HG02798 (cell line): ENCODE data around the gene MAP4K2.
"Not testable (repeated sequence)": the region's sequence is repeated elsewhere in the genome, so short reads cannot be mapped to it uniquely, and the experiment has no call there.

Experiments used
- ATAC-seq: cut with Tn5 transposase; IDR thresholded peaks from one replicate; pipeline ENCODE4 v1.9.1; 2021; ENCODE audit warnings: mild to moderate bottlenecking; ENCODE audit not compliant: unreplicated experiment, poor library complexity

MAP4K2 gene

DNA sequence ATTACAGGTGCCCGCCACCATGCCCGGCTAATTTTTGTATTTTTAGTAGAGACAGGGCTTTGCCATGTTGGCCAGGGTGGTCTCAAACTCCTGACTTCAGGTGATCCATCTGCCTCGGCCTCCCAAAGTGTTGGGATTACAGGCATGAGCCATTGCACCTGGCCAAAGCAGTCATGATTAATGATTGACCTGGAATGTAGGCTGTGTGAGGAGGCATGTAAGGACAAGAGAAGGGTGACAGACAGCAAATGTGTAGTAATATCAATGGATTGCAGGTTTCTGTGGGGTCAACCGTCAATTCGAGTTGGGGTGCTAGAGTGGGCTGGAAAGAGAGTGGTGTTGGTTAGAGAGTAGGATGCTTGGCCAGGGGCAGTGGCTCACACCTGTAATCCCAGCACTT is 12.4 kb upstream of the MAP4K2 start:
- not testable (repeated sequence) for ATAC-seq

DNA sequence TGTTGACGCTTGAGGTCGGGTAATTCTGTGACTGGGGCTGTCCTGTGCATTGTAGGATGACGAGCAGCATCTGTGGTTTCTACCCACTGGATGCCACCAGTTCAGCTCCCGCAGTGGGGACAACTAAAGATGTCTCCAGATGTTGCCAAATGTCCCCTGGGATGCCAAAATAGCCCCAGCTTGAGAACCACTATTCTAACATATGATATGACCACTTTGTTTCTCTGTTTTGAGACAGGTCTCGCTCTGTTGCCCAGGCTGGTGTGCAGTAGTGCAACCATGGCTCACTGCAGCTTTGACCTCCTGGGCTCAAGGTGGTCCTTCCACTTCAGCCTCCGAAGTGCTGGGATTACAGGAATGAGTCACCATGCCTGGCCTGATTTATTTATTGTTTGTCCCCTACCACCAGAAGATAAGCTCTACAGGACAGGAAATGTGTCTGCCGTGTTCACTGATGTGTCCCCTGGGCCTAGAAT is 11.7 kb upstream of the MAP4K2 start:
- no peak for ATAC-seq

DNA sequence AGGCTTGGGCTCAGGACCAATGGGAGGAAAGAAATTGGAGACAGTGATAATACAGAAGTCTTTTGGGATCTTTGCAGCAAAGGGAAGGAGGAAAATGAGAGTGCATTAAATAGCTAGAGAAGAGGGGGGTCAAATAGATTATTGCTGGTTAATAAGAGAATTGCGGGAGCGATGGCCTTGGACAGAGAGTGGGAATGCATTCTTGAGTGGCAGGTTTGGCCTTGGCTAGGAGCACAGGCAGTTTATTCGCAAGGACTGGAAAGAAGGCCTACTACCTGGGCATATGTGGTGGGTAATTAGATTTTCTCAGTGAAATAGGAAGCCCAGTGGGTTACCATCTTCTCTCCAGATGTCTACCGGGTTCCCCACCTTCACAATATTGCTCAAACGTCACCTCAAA is 10.8 kb upstream of the MAP4K2 start:
- no peak for ATAC-seq

DNA sequence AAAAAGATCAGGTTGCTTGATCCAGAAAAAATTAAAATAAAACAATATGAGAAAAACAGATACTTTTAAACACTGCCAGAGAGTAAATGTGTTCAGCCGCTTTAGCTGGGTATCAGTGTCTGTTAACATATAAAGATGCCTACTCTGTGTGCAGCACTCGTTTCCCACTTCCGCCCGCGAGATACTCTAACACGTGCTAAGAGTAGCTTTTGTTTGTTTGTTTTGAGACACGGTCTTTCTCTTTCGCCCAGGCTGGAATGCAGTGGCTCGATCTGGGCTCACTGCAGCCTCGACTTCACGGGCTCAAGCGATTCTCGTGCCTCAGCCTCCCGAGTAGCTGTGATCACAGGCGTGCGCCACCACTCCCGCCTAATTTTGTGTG is 7.9 kb upstream of the MAP4K2 start:
- no peak for ATAC-seq

DNA sequence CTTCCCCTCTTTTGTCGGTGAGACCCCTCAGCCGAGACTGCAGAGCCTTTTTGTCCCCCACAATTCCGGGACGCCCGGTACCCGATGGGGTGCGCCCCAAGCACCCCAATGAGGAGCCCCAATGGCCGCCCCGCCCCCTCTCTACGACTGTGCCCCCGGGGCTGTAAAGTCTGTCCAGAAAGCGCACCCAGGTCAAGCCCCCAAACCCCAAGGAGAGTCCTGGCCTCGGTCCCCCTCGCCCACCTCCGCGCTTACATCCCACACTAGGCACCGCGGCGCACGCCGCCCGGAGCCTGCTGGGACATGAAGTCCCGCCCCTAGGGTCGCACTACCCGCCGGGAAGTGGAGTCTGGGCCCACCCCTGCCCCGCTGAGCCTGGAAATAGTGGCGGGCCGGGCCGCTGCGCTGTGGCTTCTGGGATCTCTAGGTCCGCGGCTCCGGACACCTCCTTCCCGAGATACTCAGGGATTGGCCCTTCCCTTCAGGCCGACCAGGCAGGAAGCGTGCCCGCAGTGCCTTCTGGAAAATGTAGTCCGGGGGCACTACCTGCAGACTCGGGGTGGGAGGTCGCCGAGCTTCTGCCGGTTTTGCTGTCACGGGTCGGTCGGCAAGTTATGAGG is 7.4 kb upstream of the MAP4K2 start, which contains the start of gene MEN1:
MEN1 (minus strand) TSS at position 281 of the 620 bp plus-strand sequence. CDS start 442 bp downstream, outside the sequence.
- peak; percentile 75 for ATAC-seq

DNA sequence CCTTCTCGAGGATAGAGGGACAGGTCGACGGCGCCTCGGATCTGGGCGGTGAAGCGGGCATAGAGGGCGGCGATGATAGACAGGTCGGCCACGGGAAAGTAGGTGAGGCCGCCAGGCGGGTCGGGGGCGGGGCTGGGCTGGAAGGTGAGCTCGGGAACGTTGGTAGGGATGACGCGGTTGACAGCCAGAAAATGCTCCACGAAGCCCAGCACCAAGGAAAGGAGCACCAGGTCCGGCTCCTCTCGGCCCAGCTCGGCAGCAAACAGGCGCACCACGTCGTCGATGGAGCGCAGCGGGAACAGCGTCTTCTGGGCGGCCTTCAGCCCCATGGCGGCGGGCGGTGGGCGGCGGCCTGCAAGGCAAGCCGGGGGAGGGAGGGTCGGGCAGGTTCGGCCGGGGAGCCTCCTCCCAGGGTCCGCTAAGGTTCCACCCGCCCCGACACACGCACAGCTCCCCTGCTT is 6.8 kb upstream of the MAP4K2 start:
- no peak for ATAC-seq

DNA sequence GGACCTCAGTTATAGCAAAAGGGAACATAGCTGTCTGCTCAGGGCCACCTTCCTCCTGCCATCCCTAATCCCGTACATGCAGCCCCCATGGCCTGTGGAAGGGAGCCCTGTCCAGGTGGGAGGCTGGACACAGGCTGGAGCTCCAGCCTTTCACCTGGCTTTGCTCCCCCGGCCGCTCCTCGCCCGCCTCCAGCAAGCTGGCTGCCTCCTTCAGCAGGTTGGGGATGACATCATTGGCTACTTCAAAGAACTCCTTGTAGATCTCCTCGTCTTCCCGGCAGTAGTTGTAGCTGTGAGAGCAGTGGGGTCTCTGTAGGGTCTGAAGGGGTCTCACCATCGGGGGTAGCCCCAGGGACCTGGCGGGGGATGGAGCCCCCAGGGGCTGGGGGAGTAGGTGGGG is 2.5 kb upstream of the MAP4K2 start:
- ATAC-seq = no peak

DNA sequence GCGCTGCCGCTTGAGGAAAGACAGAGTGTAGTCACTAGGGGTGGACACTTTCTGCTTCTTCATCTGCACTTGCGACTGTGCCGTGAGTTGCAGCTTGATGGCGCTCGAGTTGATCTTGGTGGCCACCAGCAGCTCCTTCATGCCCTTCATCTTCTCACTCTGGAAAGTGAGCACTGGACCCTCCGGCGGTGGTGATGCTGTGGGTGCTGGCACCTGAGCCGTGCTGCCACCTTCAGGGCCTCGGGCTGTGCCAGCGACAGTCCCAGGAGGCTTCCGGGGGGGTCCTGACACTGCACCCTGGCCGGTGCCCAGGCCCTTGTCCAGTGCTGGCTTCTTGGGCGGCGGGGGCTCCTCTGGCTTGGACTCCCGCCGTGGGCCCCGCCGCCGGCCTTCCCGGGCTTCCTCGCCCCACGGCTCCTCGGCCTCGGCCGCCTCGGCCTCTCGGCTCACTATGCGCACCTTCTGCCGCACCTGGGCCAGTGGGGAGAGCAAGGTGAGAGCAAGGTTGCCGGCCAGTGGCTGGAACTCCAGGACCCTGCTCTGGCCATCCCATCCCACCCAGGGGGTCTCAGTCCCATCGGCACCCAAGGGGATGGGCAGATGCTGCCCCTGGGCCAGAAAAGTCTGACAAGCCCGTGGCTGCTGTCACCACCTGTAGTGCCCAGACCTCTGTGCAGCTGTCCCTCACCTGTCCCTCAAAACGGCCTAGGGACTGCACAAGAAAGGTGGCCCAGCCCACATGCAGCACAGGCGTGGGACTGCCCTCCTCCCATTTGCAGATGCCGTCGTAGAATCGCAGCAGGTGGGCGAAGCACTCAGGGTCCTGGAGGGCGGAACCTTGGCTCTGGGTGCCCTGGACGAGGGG is 1.6 kb upstream of the MAP4K2 start:
- no peak for ATAC-seq

DNA sequence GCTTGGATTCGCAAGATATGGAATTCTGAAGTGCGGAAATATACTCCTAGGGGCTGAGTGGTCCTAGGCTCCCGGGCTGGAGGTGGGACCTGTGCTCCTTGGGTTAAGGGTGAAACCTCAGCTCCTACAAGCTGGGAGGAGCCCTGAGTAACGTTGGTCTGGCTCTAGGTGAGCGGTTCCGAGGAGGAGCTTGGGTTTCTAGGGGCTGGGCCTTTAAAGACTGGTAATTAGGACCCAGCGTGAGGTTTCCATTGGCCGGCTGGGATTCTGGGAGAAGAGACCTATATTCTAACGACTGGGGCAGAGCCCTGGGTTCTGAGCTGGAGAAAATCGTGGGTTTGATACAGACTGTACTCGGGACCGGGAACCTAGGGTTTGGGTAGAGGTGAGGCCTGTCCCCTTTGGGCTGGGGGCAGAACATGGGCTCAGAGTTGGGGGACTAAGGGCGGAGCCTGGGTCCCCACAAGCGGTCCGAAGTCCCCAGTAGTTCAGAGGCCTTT is 882 bp upstream of the MAP4K2 start:
- ATAC-seq = no peak

DNA sequence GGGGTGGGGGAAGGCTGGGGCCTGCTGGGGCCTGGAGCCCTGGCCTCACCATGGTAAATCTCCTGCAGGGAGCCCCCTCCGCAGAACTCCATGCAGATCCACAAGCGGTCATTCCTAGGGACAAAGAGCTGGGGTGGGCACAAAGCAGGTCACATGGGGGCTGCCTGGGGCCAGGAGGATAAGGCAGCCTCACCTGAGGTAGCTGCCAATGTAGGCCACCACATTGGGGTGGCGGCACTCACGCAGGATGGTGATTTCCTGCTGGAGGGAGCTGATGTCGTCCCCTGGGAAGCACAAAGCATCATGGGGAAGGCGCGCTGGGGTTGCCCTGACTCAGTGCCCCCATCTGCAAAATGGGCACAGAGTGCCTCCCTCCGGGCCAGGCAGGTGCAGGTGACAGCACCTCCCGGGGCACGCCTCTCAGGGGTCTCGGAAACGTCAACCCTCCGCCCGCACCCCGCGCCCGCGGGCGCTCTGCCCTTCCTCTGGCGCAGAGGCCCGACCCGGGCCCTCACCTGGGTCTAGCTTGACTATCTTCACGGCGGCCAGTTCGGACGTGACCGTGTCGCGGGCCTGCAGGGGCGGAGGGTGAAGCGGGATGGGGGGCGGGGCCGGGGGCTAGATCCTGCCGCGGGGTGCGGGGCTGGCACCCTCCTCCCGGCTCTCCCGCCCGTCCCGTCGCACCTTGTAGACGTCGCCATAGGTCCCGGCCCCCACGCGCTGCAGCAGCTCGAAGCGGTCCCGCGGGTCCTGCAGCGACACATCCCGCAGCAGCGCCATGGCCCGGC is 450 bp downstream of the MAP4K2 start:
- ATAC-seq = peak; percentile 6

DNA sequence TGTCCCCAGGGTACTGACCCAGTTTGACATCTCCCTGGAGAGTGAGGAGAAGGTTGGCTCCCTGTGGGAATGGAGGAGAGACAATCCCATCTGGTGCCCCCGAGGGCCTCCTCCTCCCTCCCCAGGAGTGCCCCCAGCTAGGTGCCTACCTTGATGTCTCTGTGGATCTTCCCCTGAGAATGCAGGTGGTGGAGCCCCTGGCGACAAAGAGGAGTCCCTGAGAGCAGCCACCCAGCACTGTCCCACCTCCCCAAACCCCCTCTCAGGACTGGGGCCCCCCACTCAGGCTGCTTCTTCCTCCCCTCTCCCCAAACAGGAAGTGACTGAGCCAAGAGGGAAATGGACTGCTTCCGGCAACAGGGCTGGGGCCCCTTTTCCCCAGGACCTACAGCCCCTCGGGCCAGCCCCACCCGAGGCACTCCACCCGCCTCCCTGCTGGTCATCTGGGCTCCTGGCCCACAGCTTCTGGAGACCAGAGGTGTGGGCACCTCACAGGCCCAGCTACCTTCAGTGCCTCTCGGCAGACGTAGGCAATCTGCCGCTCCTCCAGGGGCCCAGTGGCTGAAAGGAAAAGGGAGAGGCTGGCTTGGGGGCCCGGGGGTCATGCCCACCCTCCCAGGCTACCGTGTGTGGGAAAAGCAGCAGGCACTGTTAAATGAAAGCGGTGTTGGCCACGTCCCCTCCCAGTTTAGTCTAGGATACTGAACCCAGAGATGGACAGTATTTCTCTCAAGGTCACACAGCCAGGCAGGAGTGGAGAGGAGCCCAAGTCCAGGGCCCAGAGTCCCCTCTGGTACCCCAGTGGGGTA is 1.2 kb downstream of the MAP4K2 start:
- no peak for ATAC-seq

DNA sequence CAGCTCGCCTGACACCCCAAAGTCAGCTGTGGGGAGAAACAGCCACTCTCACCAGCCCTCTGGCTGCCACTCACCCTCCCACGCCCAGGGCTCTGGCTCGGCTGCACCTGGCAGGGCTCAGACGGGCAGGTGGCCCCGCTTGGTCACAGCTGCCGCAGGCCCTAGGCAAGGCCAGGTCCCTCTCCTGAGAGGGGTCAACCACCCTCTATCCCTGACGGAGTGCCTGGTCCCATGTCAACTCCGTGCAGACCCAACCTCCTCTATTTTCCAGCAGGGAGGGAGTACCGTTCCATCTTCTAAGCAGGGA is 1.9 kb downstream of the MAP4K2 start:
- no peak for ATAC-seq

DNA sequence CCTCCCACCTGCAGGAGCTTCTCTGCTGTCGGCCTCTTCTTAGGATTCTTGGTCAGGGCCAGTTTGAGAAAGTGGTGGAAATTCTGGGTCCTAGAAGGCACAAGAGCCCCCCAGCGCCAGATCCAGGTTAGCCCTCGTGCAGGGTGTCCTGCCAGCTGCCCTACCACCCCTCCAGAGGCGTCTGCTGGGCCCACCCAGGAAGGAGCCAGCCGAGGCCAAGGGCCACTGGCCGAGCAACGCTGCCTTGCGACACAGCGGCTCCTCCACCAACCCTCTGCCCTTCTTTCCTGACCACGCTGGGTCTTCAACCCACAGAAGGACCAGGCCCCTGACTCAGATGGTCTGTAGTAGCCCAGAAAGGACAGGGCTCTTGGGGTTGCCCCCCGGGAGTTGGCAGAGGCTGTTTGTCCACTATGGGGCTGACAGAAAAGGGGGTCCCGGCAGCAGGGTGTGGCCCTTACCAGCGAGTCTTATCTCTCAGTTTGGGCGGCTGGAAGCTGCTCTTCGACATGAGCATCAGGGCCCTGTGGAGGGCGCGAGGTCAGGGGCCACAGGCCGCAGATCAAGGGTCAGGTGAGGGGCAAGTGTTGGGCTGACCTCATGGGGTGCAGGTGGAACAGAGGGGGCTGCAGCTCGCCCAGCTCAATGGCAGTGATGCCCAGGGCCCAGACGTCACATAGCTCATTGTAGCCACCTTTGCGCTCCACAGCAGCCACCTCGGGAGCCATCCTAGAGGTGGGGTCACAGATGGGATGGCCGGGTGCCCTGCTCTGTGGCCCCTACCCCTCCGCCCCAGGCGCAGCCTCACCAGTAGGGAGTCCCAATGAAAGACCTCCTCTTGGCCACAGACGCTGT is 2.5 kb downstream of the MAP4K2 start:
- no peak for ATAC-seq

DNA sequence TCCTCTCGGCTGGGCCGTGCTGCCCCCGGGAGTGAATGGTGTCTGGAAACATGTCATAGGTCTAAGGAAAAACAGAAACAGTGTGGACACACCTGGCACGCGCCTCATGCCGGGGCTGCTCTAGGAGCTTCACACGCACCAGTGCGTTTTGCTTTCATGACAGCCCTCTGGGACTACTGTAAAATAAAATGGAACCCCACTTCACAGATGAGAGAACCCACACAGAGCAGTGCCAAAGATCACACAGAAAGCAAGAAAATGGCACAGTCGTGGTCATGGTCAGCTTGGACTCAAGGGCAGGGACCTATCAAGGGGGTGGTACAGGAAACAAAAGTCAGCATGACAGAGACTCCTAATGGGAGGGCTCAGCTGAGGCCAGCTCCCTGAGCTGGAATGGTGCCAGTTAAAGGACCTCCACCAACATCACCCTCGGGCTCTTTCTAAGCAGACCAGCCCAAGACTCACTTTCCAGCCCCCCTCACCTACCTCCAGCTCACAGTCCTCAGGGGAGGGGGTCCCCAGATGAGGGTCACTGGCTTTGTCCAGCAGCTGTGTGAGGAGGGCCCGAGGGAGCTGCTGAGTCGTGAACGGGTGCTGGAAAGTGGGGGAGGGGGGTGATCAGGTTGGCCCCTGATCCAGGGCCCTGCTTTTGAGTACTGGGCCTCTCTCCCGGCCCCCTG is 3.3 kb downstream of the MAP4K2 start:
- no peak for ATAC-seq

DNA sequence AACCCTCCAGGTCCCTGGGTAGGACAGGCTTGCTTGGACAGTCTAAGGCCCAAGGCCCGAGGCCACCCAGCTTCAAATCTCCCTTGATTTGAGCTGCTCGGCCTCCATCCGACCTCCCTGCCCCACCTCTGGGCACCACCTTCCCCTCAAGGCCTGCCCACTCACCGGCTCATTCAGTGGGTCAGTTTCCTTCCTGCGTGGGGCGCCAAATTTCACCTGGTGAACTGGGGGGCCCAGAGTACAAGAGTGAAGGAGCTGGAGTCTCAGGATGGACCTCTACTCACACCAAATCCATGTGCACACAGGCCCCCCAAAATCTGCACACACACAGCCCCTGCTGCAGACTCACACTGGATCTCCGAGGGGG is 3.8 kb downstream of the MAP4K2 start:
- no peak for ATAC-seq

DNA sequence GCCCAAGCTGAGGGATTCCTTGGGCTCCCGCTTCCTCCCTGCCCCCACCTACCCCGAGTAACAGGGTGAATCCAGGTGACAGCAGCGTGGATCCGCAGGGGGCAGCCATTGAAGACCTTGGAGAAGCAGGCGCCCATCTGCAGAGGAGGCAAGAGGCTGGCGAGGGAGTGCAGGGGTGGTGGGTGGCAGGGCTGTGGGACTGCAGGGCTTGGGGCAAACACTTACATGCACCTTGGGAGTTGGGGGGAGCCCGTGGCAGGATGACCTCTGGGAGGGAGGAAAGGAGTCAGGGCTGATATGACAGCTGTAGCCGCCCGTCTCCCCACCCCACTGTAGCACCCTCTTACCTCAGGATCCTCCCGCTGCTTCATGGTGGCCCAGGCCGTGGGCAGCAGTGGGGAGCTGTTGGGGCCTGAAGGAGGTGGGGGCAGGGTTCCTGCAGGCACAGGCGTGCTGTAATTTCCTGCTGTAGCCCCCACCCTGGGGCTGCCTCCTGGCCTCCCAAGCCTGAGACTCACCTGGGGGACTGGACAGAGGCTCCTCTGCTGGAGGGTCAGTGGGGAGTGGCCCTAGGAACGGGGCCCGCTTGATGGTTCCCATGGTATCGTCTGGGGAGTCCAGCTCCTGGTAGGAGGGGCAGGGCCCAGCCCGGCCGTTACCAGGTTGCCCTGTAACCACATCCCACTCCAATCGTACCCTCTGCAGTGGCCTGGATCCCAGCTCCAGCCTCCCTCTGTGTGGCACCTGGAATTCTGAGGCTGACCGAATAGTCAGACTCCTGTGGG is 6.1 kb downstream of the MAP4K2 start:
- no peak for ATAC-seq

DNA sequence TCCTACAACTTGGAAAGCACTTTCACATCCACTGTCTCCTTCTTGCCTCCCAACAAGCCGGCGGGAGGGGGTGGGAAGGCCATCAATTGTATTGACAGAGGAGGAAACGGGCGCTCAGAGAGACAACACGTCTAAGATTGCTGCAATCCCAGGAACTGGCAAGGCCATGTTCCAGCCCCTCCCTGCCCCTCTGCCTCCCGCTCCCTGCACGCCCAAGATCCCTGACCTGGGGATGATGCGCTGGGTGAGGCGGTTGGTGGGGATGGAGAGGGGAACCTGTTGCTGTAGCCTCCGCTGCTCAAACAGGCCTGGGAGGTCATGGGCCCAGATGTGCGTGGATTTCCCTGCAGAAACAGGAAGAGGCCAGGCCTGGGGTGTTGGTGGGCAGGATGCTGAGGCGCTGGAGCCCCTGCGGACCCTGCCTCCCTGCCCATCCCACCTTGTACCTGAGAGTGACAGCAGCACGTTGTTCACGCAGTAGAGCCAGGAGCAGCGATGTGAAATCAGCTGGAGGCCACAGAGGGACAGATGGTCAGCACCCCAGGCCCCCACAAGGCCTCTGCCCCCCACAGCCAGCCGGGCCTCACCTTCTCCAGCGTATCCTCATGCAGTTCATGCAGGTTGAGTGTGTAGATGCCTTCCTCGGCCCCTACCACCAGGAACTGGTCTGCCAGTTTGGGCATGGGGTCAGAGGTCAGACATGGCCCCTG is 6.8 kb downstream of the MAP4K2 start:
- ATAC-seq = no peak
